ENCODE data around the gene C6orf15. TPM values are rescaled to one million over a fixed set of nuclear protein-coding genes. Genes with fewer than 3 reads are reported as not detected.

The C6orf15 gene
- total RNA-seq, 1 donor from 2014 or later, result not detected

DNA sequence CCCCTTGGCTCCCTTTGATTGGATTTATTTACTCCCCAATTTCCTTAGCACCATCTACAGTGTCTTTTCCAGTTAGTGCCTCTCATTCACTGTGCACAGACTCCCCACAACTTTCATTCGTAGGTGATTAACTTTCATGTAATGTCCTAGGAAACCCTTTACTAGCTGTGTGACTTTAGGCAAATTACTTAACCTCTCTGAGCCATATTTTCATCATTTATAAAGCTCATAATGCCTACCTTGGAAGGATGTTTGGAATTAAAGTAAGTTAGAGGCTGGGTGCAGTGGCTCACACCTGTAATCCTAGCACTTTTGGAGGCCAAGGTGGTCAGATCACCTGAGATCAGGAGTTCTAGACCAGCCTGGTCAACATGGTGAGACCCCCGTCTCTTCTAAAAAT, 20.1 kb downstream of the C6orf15 start:
- no peak for DNase-seq (ENCODE audit: extremely low spot score, unreplicated experiment)
- Mint-ChIP-seq H3K4me3 (no peak overlapping the region), H3K27ac (no peak overlapping the region), H3K27me3 (peaks cover 8% of the 10 kb centered on the region), H3K36me3 (no peaks in the 10 kb centered on the region), H3K9me3 (no peaks in the 10 kb centered on the region), H3K4me1 (ENCODE audit: unreplicated experiment) (peaks cover 6% of the 10 kb centered on the region)
- TF ChIP-seq, protein P1, sequence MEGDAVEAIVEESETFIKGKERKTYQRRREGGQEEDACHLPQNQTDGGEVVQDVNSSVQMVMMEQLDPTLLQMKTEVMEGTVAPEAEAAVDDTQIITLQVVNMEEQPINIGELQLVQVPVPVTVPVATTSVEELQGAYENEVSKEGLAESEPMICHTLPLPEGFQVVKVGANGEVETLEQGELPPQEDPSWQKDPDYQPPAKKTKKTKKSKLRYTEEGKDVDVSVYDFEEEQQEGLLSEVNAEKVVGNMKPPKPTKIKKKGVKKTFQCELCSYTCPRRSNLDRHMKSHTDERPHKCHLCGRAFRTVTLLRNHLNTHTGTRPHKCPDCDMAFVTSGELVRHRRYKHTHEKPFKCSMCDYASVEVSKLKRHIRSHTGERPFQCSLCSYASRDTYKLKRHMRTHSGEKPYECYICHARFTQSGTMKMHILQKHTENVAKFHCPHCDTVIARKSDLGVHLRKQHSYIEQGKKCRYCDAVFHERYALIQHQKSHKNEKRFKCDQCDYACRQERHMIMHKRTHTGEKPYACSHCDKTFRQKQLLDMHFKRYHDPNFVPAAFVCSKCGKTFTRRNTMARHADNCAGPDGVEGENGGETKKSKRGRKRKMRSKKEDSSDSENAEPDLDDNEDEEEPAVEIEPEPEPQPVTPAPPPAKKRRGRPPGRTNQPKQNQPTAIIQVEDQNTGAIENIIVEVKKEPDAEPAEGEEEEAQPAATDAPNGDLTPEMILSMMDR (conservative IDR thresholded peaks at IDR 0.05), result no peak

DNA sequence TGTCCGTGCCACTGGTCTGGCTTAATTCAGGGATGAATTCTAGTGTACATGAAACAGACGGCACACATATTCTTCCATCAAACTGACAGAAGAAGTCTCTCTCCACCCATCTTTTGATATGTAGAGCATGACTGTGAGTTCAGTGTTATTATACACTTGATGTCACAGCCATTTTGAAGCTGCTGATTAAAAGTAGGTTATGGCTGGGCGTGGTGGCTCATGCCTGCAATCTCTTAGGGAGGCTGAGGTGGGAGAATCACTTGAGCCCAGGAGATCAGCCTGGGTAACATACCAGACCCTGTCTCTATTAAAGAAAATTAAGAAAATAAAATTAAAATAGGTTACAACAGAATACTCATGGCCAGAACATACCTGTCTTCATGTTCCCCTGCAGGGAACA, 20.7 kb downstream of the C6orf15 start:
- Mint-ChIP-seq H3K9me3 (no peaks in the 10 kb centered on the region), H3K4me1 (ENCODE audit: unreplicated experiment) (peaks cover 11% of the 10 kb centered on the region), H3K27me3 (peaks cover 8% of the 10 kb centered on the region), H3K27ac (no peak overlapping the region), H3K4me3 (no peak overlapping the region), H3K36me3 (no peaks in the 10 kb centered on the region)
- TF ChIP-seq, protein P1 (conservative IDR thresholded peaks at IDR 0.05), result no peak
- no peak for DNase-seq (ENCODE audit: extremely low spot score, unreplicated experiment)

DNA sequence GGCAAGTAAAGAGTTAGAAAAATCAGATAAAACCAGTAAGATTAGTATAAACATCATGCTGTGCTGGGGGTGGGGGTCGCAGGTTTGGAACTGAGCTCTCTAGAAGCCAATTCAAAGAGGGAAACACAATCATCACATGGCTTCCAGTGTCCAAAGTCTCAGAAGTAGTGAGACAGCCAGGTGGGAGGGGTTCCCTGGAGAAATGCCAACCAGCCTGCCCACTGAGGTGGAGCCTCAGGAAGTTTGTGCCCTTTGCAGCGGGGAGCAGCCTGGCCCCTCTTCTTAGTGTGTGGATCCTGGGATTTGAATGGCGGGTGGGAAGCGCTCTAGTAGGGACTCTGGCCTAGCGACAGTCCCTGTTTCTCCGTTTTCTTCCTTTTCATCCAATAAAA, 21.4 kb downstream of the C6orf15 start:
- H3K27me3 Mint-ChIP-seq, result peaks cover 5% of the 10 kb centered on the region
- DNase-seq (ENCODE audit: extremely low spot score, unreplicated experiment), result no peak
- no peak overlapping the region for H3K4me3 Mint-ChIP-seq
- TF ChIP-seq, protein P1 (conservative IDR thresholded peaks at IDR 0.05), result no peak
- H3K36me3 Mint-ChIP-seq, result no peaks in the 10 kb centered on the region
- no peak overlapping the region for H3K27ac Mint-ChIP-seq
- no peaks in the 10 kb centered on the region for H3K9me3 Mint-ChIP-seq
- peaks cover 12% of the 10 kb centered on the region for H3K4me1 Mint-ChIP-seq (ENCODE audit: unreplicated experiment)

DNA sequence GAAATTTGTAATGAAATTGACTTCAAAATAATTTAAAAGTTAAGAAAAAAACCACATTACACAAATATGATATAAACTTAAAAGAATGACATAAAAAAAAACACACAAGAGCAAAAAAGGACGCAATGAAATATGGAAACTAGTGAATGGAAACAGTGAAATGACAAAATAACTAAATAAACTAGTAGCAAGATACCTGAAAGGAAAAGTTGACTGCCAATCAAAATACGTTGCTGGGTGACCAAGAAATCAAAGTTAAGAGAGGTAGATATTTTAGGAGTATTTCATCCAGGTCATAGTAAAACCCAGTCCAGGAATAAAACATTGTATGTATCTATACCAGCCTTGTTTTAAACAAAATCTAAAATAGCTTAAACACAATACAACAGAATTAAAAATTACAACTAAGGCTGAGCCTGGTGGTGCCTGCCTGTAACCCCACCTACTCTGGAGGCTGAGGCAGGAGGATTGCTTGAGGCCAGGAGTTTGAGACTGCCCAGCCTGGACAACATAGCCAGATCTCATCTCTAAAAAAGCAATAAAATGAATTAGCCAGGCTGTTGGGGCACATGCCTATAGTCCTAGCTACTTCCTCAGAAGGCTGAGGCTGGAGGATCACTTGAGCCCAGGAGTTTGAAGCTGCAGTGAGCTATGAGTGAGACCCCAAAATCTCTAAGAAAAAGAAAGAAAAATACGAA, 22.0 kb downstream of the C6orf15 start:
- Mint-ChIP-seq H3K9me3 (no peaks in the 10 kb centered on the region), H3K4me1 (ENCODE audit: unreplicated experiment) (peaks cover 12% of the 10 kb centered on the region), H3K4me3 (no peak overlapping the region), H3K27ac (no peak overlapping the region), H3K36me3 (no peaks in the 10 kb centered on the region), H3K27me3 (peaks cover 3% of the 10 kb centered on the region)
- no peak for DNase-seq (ENCODE audit: extremely low spot score, unreplicated experiment)
- TF ChIP-seq, protein P1 (conservative IDR thresholded peaks at IDR 0.05), result no peak

DNA sequence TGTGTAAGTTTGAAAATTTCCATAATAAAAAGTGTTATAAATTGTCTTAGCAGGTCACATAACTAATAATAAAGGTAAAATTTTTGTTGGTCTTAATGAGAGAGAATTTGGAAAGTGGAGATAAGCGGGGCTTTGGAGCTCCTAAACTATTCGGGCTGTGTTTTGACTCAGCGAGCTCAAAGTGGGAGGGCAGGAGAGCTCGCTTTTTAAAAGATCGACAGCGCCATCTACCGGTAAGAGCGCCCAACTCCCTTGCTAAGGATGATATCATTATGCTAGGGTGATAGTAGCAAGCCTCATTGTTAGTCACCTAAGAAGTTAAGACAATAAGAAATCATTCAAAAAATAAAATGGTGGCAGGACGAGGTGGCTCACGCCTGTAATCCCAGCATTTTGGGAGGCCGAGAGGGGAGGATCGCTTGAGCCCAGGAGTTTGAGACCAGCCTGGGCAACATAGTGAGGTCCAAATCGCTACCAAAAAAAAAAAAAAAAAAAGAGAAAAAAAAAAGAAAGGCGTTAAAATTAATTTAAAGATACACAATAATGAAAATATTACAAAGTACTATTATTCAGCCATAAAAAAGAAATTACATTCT, 24.8 kb downstream of the C6orf15 start:
- DNase-seq (ENCODE audit: extremely low spot score, unreplicated experiment), result peak; percentile 84
- Mint-ChIP-seq H3K27me3 (no peaks in the 10 kb centered on the region), H3K27ac (peak overlapping the region; percentile 18), H3K9me3 (no peaks in the 10 kb centered on the region), H3K4me1 (ENCODE audit: unreplicated experiment) (peaks cover 18% of the 10 kb centered on the region), H3K4me3 (no peak overlapping the region), H3K36me3 (no peaks in the 10 kb centered on the region)
- TF ChIP-seq, protein P1 (conservative IDR thresholded peaks at IDR 0.05), result peak; percentile 89
